ENCODE measurements around the gene RAI1.

GRCh38 chr17:17752089-17752820, 71.0 kb downstream of the RAI1 start:
- TF ChIP-seq POU6F1 (CRISPR knock-in tag; IDR thresholded peaks at IDR 0.05; ENCODE audit: borderline replicate concordance, low read depth), result no peak
- TF ChIP-seq ZNF565 (CRISPR knock-in tag; conservative IDR thresholded peaks at IDR 0.05; ENCODE audit: low read depth), result no peak
- no peak for TF ChIP-seq TSHZ2 (CRISPR knock-in tag; IDR thresholded peaks at IDR 0.05)
- TF ChIP-seq PPARA (CRISPR knock-in tag; IDR thresholded peaks at IDR 0.05; ENCODE audit: borderline replicate concordance), result no peak
- TF ChIP-seq CSDC2 (CRISPR knock-in tag; IDR thresholded peaks at IDR 0.05), result no peak

Data from SK-N-SH treated with all-trans-retinoic acid at 6 μM for 48 hours (cell line).